Spleen (tissue), 7 donors: ENCODE results near the gene AP3B1.

Experiments used
- CTCF ChIP-seq, 11 experiments: fragments of 200-600 bp in 7 of 11; fragments of 450-650 bp in 4 of 11; sonication (generic) in 4 of 11; IDR thresholded peaks in 8 of 11; conservative IDR thresholded peaks in 3 of 11; 1 replicate in 7 of 11; 2 replicates in 4 of 11; pipeline versions ENCODE4 v1.4.0 to v1.8.0; 2016 to 2021; ENCODE audit warnings: antibody characterized with exemption in 11 of 11, inconsistent platforms in 4 of 11, mild to moderate bottlenecking in 1 of 11
- POLR2A ChIP-seq, 3 donors: fragments of 450-650 bp; IDR thresholded peaks; one replicate each; pipeline ENCODE4 v1.5.1; 2017; ENCODE audit warnings: antibody characterized with exemption in 3 of 3, mild to moderate bottlenecking in 1 of 3
- POLR2AphosphoS5 ChIP-seq, 3 donors: sonication (generic); formaldehyde crosslinking; IDR thresholded peaks; one replicate each; pipeline ENCODE4 v1.5.1; 2017; ENCODE audit warnings: antibody characterized with exemption in 3 of 3
- donor health status: DM: no; HTN: no; CAD: no; lungs with moderate emphysema.
- donor health status: DM: no; HTN: no; CAD: no.
- donor health status: DM: no; HTN: no; CAD: no.

- TF ChIP-seq CTCF (IDR thresholded peaks at IDR 0.05 in 8 of 11, conservative IDR thresholded peaks at IDR 0.05 in 3 of 11) (no peak), POLR2A (IDR thresholded peaks at IDR 0.05) (no peak), POLR2AphosphoS5 (IDR thresholded peaks at IDR 0.05) (no peak)
Measured at GRCh38 chr5:78009937-78010527, 284.5 kb downstream of the AP3B1 start.
